Measurements from ENCODE around the gene PKN3. TPM values are rescaled to one million over a fixed set of nuclear protein-coding genes. Genes with fewer than 3 reads are reported as not detected.

PKN3 gene
- total and polyA plus RNA-seq, 8 donors: 11.8 to 18.0 (median 14.4) TPM

DNA sequence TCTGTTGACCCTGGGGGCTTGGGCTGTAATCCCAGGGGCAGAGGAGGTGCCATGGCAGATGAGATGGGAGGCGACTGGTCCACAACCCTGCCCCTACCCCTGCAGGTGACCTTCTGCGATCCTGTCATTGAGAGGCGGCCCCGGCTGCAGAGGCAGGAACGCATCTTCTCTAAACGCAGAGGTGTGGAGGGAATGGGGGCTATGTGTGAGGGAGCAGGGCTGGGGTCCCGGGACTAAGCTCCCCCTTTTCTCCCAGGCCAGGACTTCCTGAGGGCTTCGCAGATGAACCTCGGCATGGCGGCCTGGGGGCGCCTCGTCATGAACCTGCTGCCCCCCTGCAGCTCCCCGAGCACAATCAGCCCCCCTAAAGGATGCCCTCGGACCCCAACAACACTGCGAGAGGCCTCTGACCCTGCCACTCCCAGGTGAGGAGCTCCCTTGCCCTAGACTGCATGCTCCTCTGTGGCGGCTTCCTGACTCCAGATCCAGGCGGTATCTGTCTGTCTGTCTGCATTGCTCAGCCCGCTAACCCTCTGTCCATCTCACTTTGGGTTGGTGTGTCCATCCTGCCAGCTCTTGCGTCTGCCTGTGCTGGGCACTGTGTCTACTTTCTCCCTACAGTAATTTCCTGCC lies 11.8 kb downstream of the PKN3 start:
- TF ChIP-seq, protein P1, sequence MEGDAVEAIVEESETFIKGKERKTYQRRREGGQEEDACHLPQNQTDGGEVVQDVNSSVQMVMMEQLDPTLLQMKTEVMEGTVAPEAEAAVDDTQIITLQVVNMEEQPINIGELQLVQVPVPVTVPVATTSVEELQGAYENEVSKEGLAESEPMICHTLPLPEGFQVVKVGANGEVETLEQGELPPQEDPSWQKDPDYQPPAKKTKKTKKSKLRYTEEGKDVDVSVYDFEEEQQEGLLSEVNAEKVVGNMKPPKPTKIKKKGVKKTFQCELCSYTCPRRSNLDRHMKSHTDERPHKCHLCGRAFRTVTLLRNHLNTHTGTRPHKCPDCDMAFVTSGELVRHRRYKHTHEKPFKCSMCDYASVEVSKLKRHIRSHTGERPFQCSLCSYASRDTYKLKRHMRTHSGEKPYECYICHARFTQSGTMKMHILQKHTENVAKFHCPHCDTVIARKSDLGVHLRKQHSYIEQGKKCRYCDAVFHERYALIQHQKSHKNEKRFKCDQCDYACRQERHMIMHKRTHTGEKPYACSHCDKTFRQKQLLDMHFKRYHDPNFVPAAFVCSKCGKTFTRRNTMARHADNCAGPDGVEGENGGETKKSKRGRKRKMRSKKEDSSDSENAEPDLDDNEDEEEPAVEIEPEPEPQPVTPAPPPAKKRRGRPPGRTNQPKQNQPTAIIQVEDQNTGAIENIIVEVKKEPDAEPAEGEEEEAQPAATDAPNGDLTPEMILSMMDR (IDR thresholded peaks at IDR 0.05): no peak
- peaks cover 0 to 31% of the 10 kb centered on the region in 2 donors for H3K36me3 ChIP-seq
- ATAC-seq: no peak

DNA sequence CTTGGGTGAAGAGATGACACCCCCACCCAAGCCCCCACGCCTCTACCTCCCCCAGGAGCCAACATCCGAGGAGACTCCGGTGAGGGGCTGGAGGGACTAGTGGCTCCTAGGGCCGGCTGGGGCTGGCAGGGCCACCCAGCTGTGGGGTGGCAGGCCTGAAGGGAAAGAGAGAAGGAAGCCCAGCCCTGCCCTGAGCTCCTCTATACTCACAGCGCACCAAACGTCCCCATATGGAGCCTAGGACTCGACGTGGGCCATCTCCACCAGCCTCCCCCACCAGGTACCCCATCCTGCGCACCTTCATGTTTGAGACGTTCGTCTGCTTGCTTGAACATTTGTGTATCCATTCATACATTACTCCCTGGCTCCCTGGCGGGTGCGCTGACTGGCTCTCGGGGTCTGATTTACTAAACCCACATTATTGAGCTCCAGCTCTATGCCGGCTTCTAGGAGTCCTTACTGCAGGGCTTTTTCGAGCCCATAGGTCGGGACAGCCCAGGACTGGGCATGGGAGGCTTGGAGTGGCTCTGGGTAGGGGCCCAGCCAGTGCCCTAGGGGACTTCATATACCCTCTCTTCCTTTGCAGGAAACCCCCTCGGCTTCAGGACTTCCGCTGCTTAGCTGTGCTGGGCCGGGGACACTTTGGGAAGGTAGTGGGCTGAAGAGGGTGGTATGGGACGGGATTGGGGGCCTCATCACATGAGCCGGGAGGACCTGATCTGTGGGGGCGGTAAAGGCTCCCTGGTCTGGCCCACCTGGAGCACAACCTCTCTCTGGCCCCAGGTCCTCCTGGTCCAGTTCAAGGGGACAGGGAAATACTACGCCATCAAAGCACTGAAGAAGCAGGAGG lies 12.5 kb downstream of the PKN3 start:
- Histone ChIP-seq H3K4me3 (no peak overlapping the region), H3K27ac (no peak overlapping the region), H3K27me3 (no peaks in the 10 kb centered on the region), H3K9me3 (no peaks in the 10 kb centered on the region), H3K4me1 (no peaks in the 10 kb centered on the region), H3K36me3 (peaks cover 0 to 36% of the 10 kb centered on the region in 2 donors)
- DNase-seq (peak in 1 of 4 donors; percentile 43), ATAC-seq (no peak)
- TF ChIP-seq, protein P1 (IDR thresholded peaks at IDR 0.05): no peak
- intact Hi-C loops (cut with DNase I): no loop called here

More for the DNA sequence above, 11.8 kb downstream of the PKN3 start:
- DNase-seq: peak in 1 of 4 donors; percentile 50
- H3K27me3 ChIP-seq: no peaks in the 10 kb centered on the region
- no peak overlapping the region for H3K4me3 ChIP-seq
- no peak overlapping the region for H3K27ac ChIP-seq
- no peaks in the 10 kb centered on the region for H3K4me1 ChIP-seq
- no peaks in the 10 kb centered on the region for H3K9me3 ChIP-seq
- intact Hi-C loops (cut with DNase I): no loop called here

DNA sequence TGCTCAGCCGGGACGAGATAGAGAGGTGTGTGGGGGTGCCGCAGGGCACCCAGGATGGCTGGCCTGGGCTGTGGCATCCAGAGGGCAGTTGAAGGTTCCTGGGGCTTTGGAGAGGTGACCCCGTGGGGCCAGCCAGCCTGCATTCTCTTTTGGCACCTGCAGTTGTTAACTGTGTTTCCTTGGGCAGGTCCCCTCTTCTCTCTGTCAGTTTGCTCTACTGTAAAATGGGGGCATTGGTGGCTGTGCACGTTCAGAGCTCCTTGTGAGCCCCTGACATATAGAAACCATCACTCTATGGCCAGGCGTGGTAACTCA lies 13.1 kb downstream of the PKN3 start:
- TF ChIP-seq, protein P1 (IDR thresholded peaks at IDR 0.05): no peak
- ATAC-seq (no peak), DNase-seq (peak in 1 of 4 donors; percentile 55)
- Histone ChIP-seq H3K36me3 (peaks cover 0 to 41% of the 10 kb centered on the region in 2 donors), H3K4me3 (no peak overlapping the region), H3K4me1 (no peaks in the 10 kb centered on the region), H3K27ac (no peak overlapping the region), H3K9me3 (no peaks in the 10 kb centered on the region), H3K27me3 (no peaks in the 10 kb centered on the region)
- intact Hi-C loops (cut with DNase I): no loop called here

DNA sequence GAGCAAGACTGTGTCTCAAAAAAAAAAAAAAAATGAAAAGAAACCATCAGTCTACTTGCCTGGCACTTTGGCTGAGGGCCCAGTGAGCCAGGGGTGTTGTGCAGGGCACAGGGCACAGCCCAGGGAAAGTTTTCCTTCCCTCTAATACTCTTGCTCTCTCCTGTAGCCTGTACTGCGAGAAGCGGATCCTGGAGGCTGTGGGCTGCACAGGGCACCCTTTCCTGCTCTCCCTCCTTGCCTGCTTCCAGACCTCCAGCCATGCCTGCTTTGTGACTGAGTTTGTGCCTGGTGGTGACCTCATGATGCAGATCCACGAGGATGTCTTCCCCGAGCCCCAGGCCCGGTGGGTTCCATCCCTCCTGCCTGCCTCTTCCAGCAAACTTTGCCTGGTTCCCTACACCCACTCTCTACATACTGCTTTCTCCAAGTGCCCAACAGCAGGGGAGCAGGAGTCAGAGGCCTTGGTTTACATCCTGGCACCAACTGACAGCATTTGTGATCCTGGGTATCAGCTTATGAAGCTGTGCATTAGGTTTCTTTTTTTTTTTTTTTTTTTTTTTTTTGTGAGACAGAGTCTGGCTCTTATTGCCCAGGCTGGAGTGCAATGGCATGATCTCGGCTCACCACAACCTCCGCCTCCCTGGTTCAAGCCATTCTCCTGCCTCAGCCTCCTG lies 14.4 kb downstream of the PKN3 start:
- TF ChIP-seq, protein P1 (IDR thresholded peaks at IDR 0.05): no peak
- peak in 1 of 4 donors; percentile 33 for DNase-seq
- intact Hi-C loops (cut with DNase I): no loop called here

DNA sequence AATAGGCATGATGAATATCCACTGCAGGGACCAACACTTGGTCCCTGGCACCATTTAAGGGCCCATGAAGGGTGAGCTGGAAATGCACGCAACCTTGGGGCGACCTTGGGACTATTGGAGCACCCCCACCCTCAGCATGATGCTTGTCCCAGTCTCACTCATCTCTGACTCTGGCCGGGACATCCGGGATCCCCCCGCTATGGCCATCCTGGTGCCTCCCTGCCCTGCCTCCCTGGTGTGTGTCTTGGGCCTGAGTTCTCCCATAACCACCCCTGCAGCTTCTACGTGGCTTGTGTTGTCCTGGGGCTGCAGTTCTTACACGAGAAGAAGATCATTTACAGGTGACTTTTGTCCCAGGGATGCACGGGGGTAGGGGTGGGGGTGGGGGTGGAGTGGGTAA lies 15.7 kb downstream of the PKN3 start:
- no peak for ATAC-seq
- intact Hi-C loops (cut with DNase I): no loop called here
- H3K36me3 ChIP-seq: peaks cover 0 to 47% of the 10 kb centered on the region in 2 donors

More for the DNA sequence above, 14.4 kb downstream of the PKN3 start:
- ATAC-seq: no peak
- Histone ChIP-seq H3K27me3 (no peaks in the 10 kb centered on the region), H3K4me3 (no peak overlapping the region), H3K4me1 (no peaks in the 10 kb centered on the region), H3K36me3 (peaks cover 0 to 54% of the 10 kb centered on the region in 2 donors), H3K9me3 (no peaks in the 10 kb centered on the region), H3K27ac (no peak overlapping the region)

More for the DNA sequence above, 15.7 kb downstream of the PKN3 start:
- TF ChIP-seq, protein P1 (IDR thresholded peaks at IDR 0.05): no peak
- DNase-seq: peak in 1 of 4 donors; percentile 49
- H3K9me3 ChIP-seq: no peaks in the 10 kb centered on the region
- H3K4me3 ChIP-seq: no peak overlapping the region
- no peaks in the 10 kb centered on the region for H3K27me3 ChIP-seq
- H3K4me1 ChIP-seq: peaks cover 0 to 5% of the 10 kb centered on the region in 2 donors
- no peak overlapping the region for H3K27ac ChIP-seq

Data from left lung (tissue), 10 donors.